ENCODE measurements around the gene TOMM40L. TPM values are rescaled to one million over a fixed set of nuclear protein-coding genes. Genes with fewer than 3 reads are reported as not detected.

TOMM40L gene
- total RNA-seq, 4 donors from 2014 or later = 9.6 to 15.4 (median 13.4) TPM

DNA sequence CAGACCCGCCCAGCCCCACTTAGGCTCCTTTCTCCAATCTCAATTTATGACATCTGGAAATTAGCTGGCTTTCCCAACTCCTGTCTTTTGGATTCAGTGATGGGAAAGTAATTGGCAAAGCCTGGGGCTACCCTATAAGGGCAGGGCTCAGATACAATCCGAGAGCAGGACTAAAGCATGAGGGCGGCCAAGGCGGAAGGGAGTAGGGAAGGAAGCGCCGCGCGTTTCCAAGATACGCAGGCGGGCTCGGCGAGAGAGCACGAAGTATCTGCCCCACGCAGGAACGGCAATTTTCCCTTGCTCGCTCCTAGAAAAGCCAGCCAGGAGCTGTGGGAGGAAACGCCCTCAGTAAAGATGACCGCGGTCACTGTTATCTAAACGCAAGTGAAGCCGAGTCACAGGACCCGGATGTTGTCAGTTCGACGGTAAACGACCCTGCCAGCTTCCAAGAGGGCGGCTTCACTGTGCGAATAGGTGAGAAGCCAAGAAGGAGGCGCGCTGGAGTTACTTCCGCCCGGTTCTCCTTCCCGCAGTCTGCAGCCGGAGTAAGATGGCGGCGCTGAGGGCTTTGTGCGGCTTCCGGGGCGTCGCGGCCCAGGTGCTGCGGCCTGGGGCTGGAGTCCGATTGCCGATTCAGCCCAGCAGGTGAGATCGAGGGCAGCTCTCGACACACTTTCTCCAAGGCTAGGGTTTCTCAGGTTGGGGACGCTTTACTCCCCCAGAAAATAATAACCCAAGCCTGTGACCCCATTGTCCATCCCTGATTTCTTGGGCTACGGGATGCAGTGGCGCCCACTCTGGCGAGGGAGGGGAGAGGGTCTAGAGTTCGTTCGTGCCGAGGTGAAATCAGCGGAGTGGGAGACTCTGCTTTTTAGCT, 23.8 kb upstream of the TOMM40L start, which contains the start of gene NDUFS2:
Gene NDUFS2 (plus strand): TSS at position 532 of the 877 bp plus-strand sequence. CDS start 19 bp downstream, at position 551.
- ATAC-seq (ENCODE audit: low FRiP score) = peak; percentile 74
- TF ChIP-seq, protein P1, sequence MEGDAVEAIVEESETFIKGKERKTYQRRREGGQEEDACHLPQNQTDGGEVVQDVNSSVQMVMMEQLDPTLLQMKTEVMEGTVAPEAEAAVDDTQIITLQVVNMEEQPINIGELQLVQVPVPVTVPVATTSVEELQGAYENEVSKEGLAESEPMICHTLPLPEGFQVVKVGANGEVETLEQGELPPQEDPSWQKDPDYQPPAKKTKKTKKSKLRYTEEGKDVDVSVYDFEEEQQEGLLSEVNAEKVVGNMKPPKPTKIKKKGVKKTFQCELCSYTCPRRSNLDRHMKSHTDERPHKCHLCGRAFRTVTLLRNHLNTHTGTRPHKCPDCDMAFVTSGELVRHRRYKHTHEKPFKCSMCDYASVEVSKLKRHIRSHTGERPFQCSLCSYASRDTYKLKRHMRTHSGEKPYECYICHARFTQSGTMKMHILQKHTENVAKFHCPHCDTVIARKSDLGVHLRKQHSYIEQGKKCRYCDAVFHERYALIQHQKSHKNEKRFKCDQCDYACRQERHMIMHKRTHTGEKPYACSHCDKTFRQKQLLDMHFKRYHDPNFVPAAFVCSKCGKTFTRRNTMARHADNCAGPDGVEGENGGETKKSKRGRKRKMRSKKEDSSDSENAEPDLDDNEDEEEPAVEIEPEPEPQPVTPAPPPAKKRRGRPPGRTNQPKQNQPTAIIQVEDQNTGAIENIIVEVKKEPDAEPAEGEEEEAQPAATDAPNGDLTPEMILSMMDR (IDR thresholded peaks at IDR 0.05) = no peak

DNA sequence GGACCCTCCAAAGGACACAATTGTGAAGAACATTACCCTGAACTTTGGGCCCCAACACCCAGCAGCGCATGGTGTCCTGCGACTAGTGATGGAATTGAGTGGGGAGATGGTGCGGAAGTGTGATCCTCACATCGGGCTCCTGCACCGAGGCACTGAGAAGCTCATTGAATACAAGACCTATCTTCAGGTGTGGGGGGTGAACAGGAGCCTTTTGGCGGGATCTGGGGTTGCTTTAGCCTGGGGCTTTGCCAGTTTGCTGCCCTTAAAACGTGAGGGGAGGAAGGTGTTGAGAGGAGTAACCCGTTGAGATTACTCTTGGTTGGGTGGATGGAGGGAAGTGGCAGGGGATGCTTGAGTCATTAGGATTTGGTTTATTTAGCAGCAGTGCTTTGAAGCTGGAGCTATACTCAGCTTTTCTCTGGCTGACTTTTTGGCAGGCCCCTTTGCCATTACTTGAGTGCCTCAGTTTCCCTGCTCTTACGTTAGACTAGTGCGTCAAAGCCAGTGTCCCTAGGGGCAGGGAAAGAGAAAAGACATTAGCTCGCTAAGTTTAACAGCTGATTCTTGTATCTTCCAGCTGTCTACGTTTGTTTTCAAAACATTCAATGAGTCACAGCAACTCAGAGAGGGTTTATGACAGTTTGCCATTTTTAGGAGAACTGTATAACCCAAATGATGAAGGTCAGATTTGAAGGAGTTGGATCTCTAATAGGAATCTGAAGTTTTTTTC, 19.3 kb upstream of the TOMM40L start:
- no peak for DNase-seq (ENCODE audit: low spot score)
- TF ChIP-seq, protein P1 (IDR thresholded peaks at IDR 0.05) = no peak
- ATAC-seq (ENCODE audit: low FRiP score) = no peak

More for the DNA sequence above, 23.8 kb upstream of the TOMM40L start, which contains the start of gene NDUFS2:
- DNase-seq (ENCODE audit: low spot score) = peak; percentile 94

DNA sequence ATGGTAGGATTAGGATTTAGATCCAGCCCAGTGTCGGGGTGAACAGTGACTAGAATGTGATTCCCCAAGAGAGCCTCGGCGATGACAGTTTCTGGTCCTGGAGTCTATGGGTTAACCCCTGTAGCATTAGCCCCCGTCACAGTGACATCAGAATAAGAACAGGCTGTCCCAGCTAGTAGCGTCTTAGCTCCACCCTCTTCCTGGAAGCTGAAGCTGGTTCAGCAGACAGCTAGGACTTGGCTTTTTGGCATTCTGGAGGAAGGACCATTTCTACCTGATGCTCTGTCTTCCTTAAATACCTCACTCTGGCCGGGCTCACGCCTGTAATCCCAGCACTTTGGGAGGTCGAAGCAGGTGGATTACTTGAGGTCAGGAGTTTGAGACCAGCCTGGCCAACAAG, 18.7 kb upstream of the TOMM40L start:
- TF ChIP-seq, protein P1 (IDR thresholded peaks at IDR 0.05) = no peak
- peak; percentile 13 for ATAC-seq (ENCODE audit: low FRiP score)
- no peak for DNase-seq (ENCODE audit: low spot score)

DNA sequence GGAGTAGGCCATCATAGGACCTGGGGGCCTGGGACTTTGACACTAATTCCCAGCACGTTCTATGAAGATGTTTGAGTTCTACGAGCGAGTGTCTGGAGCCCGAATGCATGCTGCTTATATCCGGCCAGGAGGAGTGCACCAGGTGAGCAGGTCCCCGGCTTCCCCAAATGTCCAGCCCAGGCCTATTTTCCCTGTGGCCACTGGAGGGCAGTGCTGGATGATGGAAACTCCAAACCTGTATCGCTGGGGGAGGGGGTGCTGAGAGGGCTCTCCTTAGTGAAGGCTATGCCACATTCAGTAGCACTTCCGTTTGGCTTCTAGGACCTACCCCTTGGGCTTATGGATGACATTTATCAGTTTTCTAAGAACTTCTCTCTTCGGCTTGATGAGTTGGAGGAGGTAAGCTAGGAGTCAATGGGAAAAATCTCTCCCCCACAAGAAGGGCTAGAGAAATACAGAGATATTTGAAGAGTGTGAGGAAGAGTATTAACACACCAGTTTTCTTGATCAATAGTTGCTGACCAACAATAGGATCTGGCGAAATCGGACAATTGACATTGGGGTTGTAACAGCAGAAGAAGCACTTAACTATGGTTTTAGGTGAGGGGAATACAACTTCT, 16.0 kb upstream of the TOMM40L start:
- DNase-seq (ENCODE audit: low spot score) (peak; percentile 57), ATAC-seq (ENCODE audit: low FRiP score) (peak; percentile 80)
- TF ChIP-seq, protein P1 (IDR thresholded peaks at IDR 0.05) = peak in 1 of 3 donors; percentile 81

DNA sequence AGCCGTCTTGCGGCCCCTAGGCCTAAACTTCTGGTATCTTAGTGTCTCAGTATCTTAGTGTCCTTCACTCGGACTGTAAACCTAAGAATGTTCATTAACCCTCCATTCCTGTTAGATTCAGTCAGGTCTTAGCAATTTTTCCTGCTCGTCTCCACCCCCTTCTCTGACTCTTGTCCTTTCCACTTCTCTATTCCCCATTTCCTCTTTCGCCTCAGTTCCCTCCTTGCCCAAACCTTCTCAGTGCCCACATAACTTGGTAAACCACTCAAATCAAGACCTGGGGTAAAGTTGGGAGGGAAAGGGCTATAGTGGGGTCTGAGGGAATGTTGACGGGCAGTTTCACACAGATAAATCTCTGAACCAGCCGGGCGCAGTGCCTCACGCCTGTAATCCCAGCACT, 11.5 kb upstream of the TOMM40L start:
- no peak for ATAC-seq (ENCODE audit: low FRiP score)

DNA sequence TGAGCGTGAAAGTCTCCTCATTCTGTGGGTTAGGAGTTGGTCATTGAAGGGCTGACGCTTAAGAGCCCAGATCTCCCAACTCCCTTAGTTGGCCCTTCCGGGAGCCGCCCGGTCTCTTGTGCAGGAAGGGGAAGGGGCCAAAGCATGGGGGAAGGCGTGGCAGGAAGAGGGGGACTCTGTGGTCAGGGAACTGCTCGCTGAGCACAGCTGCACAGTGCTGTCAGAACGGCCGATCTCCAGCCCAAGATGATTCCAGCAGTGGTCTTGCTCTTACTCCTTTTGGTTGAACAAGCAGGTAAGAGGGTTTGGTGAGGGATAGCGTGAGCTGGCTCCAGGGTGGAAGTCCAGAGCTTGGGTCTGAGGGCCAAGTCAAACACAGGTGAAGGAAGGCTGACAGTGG, 10.8 kb upstream of the TOMM40L start, which contains the start of gene FCER1G:
Gene FCER1G (plus strand): TSS at position 220 of the 400 bp plus-strand sequence. CDS start 27 bp downstream, at position 247.
- DNase-seq (ENCODE audit: low spot score) (no peak), ATAC-seq (ENCODE audit: low FRiP score) (peak; percentile 11)
- TF ChIP-seq, protein P1 (IDR thresholded peaks at IDR 0.05) = no peak

More for the DNA sequence above, 11.5 kb upstream of the TOMM40L start:
- TF ChIP-seq, protein P1 (IDR thresholded peaks at IDR 0.05) = no peak
- DNase-seq (ENCODE audit: low spot score) = no peak

All from omental fat pad (tissue), 4 donors.